ENCODE results near the gene CADM1. TPM values are rescaled to one million over a fixed set of nuclear protein-coding genes. Genes with fewer than 3 reads are reported as not detected.

CADM1 gene
- total and polyA plus RNA-seq, 4 donors: 13.0 to 40.6 (median 28.9) TPM

DNA sequence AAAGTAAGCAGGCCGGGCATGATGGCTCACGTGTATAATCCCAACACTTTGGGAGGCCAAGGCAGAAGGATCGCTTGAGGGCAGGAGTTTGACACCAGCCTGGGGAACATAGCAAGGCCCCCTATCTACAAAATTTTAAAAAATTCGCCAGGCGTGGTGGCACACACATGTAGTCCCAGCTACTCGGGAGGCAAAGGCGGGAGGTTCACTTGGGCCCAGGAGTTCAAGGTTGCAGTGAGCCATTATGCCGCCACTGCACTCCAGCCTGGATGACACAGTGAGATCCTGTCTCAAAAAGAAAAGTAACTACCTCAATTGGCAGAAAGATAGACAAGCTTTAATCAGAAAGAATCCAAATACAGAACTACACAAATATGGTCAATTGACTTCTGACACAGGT is 31.0 kb downstream of the CADM1 start:
- Histone ChIP-seq H3K9ac (ENCODE audit: low read depth in 1 of 2, low read length in 2 of 2) (no peak overlapping the region), H3K36me3 (ENCODE audit: control insufficient read depth in 4 of 4, insufficient read depth in 3 of 4, low read depth in 1 of 4, low read length in 3 of 4) (no peaks in the 10 kb centered on the region), H3K9me3 (ENCODE audit: control insufficient read depth in 4 of 4, low read length in 3 of 4) (no peaks in the 10 kb centered on the region), H3K4me3 (ENCODE audit: low read depth in 1 of 3, low read length in 3 of 3) (no peak overlapping the region), H3K4me1 (ENCODE audit: control insufficient read depth in 4 of 4, insufficient read depth in 4 of 4, low read length in 3 of 4) (peaks cover 9 to 37% (median 16%) of the 10 kb centered on the region in 4 donors), H3K27ac (ENCODE audit: low read depth in 1 of 2, low read length in 2 of 2) (no peak overlapping the region), H3K27me3 (ENCODE audit: control insufficient read depth in 4 of 4, insufficient read depth in 4 of 4, low read length in 3 of 4) (no peaks in the 10 kb centered on the region)
- no peak for DNase-seq (ENCODE audit: low spot score)
- WGBS: 94% methylated on average over 8 of the region's 8 CpGs
- TF ChIP-seq EGR1 (IDR thresholded peaks at IDR 0.05; ENCODE audit: low read depth in 2 of 2) (no peak), CTCF (IDR thresholded peaks at IDR 0.05; ENCODE audit: low read depth, low read length, missing input control) (no peak), FOXA1 (IDR thresholded peaks at IDR 0.05) (no peak), SP1 (IDR thresholded peaks at IDR 0.05) (no peak), RAD21 (IDR thresholded peaks at IDR 0.05) (no peak)
- TF ChIP-seq, protein P1, sequence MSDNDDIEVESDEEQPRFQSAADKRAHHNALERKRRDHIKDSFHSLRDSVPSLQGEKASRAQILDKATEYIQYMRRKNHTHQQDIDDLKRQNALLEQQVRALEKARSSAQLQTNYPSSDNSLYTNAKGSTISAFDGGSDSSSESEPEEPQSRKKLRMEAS (IDR thresholded peaks at IDR 0.05): no peak

GRCh38 chr11:115471367-115471766 is 32.8 kb downstream of the CADM1 start:
- WGBS: 34% methylated on average over 3 of the region's 3 CpGs
- no peaks in the 10 kb centered on the region for H3K36me3 ChIP-seq (ENCODE audit: control insufficient read depth in 4 of 4, insufficient read depth in 3 of 4, low read depth in 1 of 4, low read length in 3 of 4)
- peak; percentile 39 for DNase-seq (ENCODE audit: low spot score)
- no peak for TF ChIP-seq CTCF (IDR thresholded peaks at IDR 0.05; ENCODE audit: low read depth, low read length, missing input control)
- no peak for TF ChIP-seq NR2F2 (IDR thresholded peaks at IDR 0.05)
- TF ChIP-seq, protein P1 (IDR thresholded peaks at IDR 0.05): peak; percentile 57
- TF ChIP-seq FOXA2 (IDR thresholded peaks at IDR 0.05): peak; percentile 88
- TF ChIP-seq HNF4G (IDR thresholded peaks at IDR 0.05): no peak
- TF ChIP-seq REST (IDR thresholded peaks at IDR 0.05): peak; percentile 72
- peak; percentile 62 for TF ChIP-seq SP1 (IDR thresholded peaks at IDR 0.05)
- TF ChIP-seq HNF4A (conservative IDR thresholded peaks at IDR 0.05): peak; percentile 71 to 77
- peak; percentile 49 to 59 for TF ChIP-seq RAD21 (IDR thresholded peaks at IDR 0.05)
- TF ChIP-seq RXRA (IDR thresholded peaks at IDR 0.05): peak; percentile 77 to 84
- peak; percentile 66 for TF ChIP-seq YY1 (IDR thresholded peaks at IDR 0.05)
- TF ChIP-seq ATF3 (IDR thresholded peaks at IDR 0.05): no peak
- TF ChIP-seq ZBTB33 (IDR thresholded peaks at IDR 0.05): no peak
- peak; percentile 42 to 81 for TF ChIP-seq JUND (IDR thresholded peaks at IDR 0.05)
- TF ChIP-seq GABPA (IDR thresholded peaks at IDR 0.05 in 1 of 2, conservative IDR thresholded peaks at IDR 0.05 in 1 of 2): no peak
- TF ChIP-seq TAF1 (conservative IDR thresholded peaks at IDR 0.05): no peak
- peak; percentile 79 for TF ChIP-seq FOXA1 (IDR thresholded peaks at IDR 0.05)
- no peak for TF ChIP-seq EGR1 (IDR thresholded peaks at IDR 0.05; ENCODE audit: low read depth in 2 of 2)
- peak overlapping the region; percentile 41 to 66 for H3K27ac ChIP-seq (ENCODE audit: low read depth in 1 of 2, low read length in 2 of 2)
- no peaks in the 10 kb centered on the region for H3K27me3 ChIP-seq (ENCODE audit: control insufficient read depth in 4 of 4, insufficient read depth in 4 of 4, low read length in 3 of 4)
- no peak overlapping the region for H3K4me3 ChIP-seq (ENCODE audit: low read depth in 1 of 3, low read length in 3 of 3)
- H3K4me1 ChIP-seq (ENCODE audit: control insufficient read depth in 4 of 4, insufficient read depth in 4 of 4, low read length in 3 of 4): peaks cover 6 to 30% (median 16%) of the 10 kb centered on the region in 4 donors
- H3K9ac ChIP-seq (ENCODE audit: low read depth in 1 of 2, low read length in 2 of 2): no peak overlapping the region
- H3K9me3 ChIP-seq (ENCODE audit: control insufficient read depth in 4 of 4, low read length in 3 of 4): no peaks in the 10 kb centered on the region

Measured in liver (tissue), 9 donors.